Neural progenitor cell (in vitro differentiated cells): ENCODE measurements around the gene TMSB15A. TPM values are rescaled to one million over a fixed set of nuclear protein-coding genes. Genes with fewer than 3 reads are reported as not detected.

Experiments used
- DNase-seq: peaks from one replicate; pipeline ENCODE4 v3.0.0-alpha.2; 2016; ENCODE audit warnings: low spot score
- H2AFZ ChIP-seq: fragments of 200-600 bp; sonication (generic); replicated peaks from 2 replicates; pipeline ENCODE4 v1.6.1; 2016; ENCODE audit warnings: antibody characterized with exemption
- H3F3A ChIP-seq: fragments of 200-600 bp; sonication (generic); 2 replicates; pipeline ENCODE4 v1.6.1; 2016; ENCODE audit warnings: antibody characterized with exemption, low read depth
- H3K27ac ChIP-seq: fragments of 200-600 bp; sonication (generic); 2 replicates; pipeline ENCODE4 v1.5.1; 2016; ENCODE audit warnings: mild to moderate bottlenecking
- H3K27me3 ChIP-seq: fragments of 200-600 bp; sonication (generic); 2 replicates; pipeline ENCODE4 v1.6.1; 2016; ENCODE audit warnings: mild to moderate bottlenecking, moderate library complexity
- H3K36me3 ChIP-seq: fragments of 200-600 bp; sonication (generic); 2 replicates; pipeline ENCODE4 v1.5.1; 2016
- H3K4me1 ChIP-seq: fragments of 200-600 bp; sonication (generic); 2 replicates; pipeline ENCODE4 v1.6.1; 2016; ENCODE audit warnings: mixed run types
- H3K4me2 ChIP-seq: fragments of 200-600 bp; sonication (generic); 2 replicates; pipeline ENCODE4 v1.6.1; 2016
- H3K4me3 ChIP-seq: fragments of 200-600 bp; sonication (generic); 2 replicates; pipeline ENCODE4 v1.5.1; 2016
- H3K79me2 ChIP-seq: fragments of 200-600 bp; sonication (generic); 2 replicates; pipeline ENCODE4 v1.6.1; 2016; ENCODE audit warnings: low read depth
- H3K9ac ChIP-seq: fragments of 200-600 bp; sonication (generic); 2 replicates; pipeline ENCODE4 v1.6.1; 2016
- H3K9me3 ChIP-seq: fragments of 200-600 bp; sonication (generic); 2 replicates; pipeline ENCODE4 v1.5.1; 2016; ENCODE audit warnings: low read depth
- H4K20me1 ChIP-seq: fragments of 200-600 bp; sonication (generic); 2 replicates; pipeline ENCODE4 v1.6.1; 2016; ENCODE audit warnings: low read depth
- H3K27ac Mint-ChIP-seq: 3 replicates; pipeline ENCODE4 v1.8.0; 2021; ENCODE audit warnings: mixed read lengths
- H3K27me3 Mint-ChIP-seq: 2 replicates; pipeline ENCODE4 v1.8.0; 2022; ENCODE audit warnings: low read depth, mild to moderate bottlenecking, inconsistent platforms, moderate library complexity, mixed read lengths; ENCODE audit not compliant: insufficient read depth
- H3K36me3 Mint-ChIP-seq: 3 replicates; pipeline ENCODE4 v1.8.0; 2021; ENCODE audit warnings: mixed read lengths
- H3K4me1 Mint-ChIP-seq: 3 replicates; pipeline ENCODE4 v1.8.0; 2021; ENCODE audit warnings: mixed read lengths
- H3K4me3 Mint-ChIP-seq: 3 replicates; pipeline ENCODE4 v1.8.0; 2021; ENCODE audit warnings: mild to moderate bottlenecking, moderate library complexity, mixed read lengths
- H3K9me3 Mint-ChIP-seq: 3 replicates; pipeline ENCODE4 v1.8.0; 2020; ENCODE audit warnings: mixed read lengths
- CTCF ChIP-seq: fragments of 200-600 bp; sonication (generic); IDR thresholded peaks from 2 replicates; pipeline ENCODE4 v1.5.1; 2017; ENCODE audit warnings: antibody characterized with exemption, mild to moderate bottlenecking
- EZH2 ChIP-seq: fragments of 200-600 bp; sonication (generic); IDR thresholded peaks from 2 replicates; pipeline ENCODE4 v1.6.1; 2017; ENCODE audit warnings: antibody characterized with exemption, mild to moderate bottlenecking, moderate library complexity
- EZH2phosphoT487 ChIP-seq: fragments of 200-600 bp; sonication (generic); IDR thresholded peaks from 2 replicates; pipeline ENCODE4 v1.6.1; 2017; ENCODE audit warnings: antibody characterized with exemption
- total RNA-seq: library from RNA; depleted of rRNA; stranded (reverse); fragments of >200 nt; gene quantifications from 2 replicates; pipeline ENCODE4 v1.2.3, GENCODE V29; 2015; ENCODE audit warnings: low replicate concordance

Gene TMSB15A
- total RNA-seq: 561 and 1,054 TPM in 2 replicates

- Histone ChIP-seq H3K79me2 (peaks cover 28% of the 10 kb centered on the region), H3K36me3 (peaks cover 12% of the 10 kb centered on the region), H3K27me3 (no peaks in the 10 kb centered on the region), H3K9me3 (no peaks in the 10 kb centered on the region), H4K20me1 (peaks cover 5% of the 10 kb centered on the region), H2AFZ (peak within 1 kb of the TSS; percentile 2), H3K4me3 (peak within 1 kb of the TSS; percentile 75), H3F3A (no peaks in the 10 kb centered on the region), H3K27ac (peak within 1 kb of the TSS; percentile 84), H3K4me1 (peaks cover 7% of the 10 kb centered on the region), H3K9ac (peak within 1 kb of the TSS; percentile 68), H3K4me2 (peak within 1 kb of the TSS; percentile 86)
- H3K36me3 Mint-ChIP-seq: peaks cover 23% of the 10 kb centered on the region
- no peaks in the 10 kb centered on the region for H3K27me3 Mint-ChIP-seq
- H3K4me1 Mint-ChIP-seq: peaks cover 3% of the 10 kb centered on the region
- peaks cover 14% of the 10 kb centered on the region for H3K9me3 Mint-ChIP-seq
- peak within 1 kb of the TSS; percentile 92 for H3K27ac Mint-ChIP-seq
- DNase-seq: peak; percentile 90
- TF ChIP-seq CTCF: no peak
- peak within 1 kb of the TSS; percentile 92 for H3K4me3 Mint-ChIP-seq
These were observed at the start of gene TMSB15A for GRCh38 chrX:102515975-102516941. TSS of gene TMSB15A (minus strand) at chrX:102516739.

GRCh38 chrX:102560423-102561068 is 44.0 kb upstream of the TMSB15A start:
- no peak for DNase-seq
- Histone ChIP-seq H3K27me3 (no peaks in the 10 kb centered on the region), H3F3A (peaks cover 7% of the 10 kb centered on the region), H4K20me1 (no peaks in the 10 kb centered on the region), H3K36me3 (no peaks in the 10 kb centered on the region), H3K9ac (no peak overlapping the region), H3K4me1 (no peaks in the 10 kb centered on the region), H3K27ac (no peak overlapping the region), H2AFZ (no peak overlapping the region), H3K4me2 (no peak overlapping the region), H3K9me3 (no peaks in the 10 kb centered on the region), H3K79me2 (no peaks in the 10 kb centered on the region), H3K4me3 (no peak overlapping the region)
- Mint-ChIP-seq H3K27me3 (peaks cover 6% of the 10 kb centered on the region), H3K4me3 (no peak overlapping the region), H3K4me1 (no peaks in the 10 kb centered on the region), H3K27ac (no peak overlapping the region), H3K9me3 (peaks cover under 1% of the 10 kb centered on the region), H3K36me3 (no peaks in the 10 kb centered on the region)
- TF ChIP-seq CTCF: no peak
- no peak for TF ChIP-seq EZH2phosphoT487
- no peak for TF ChIP-seq EZH2

- H3K36me3 Mint-ChIP-seq: no peaks in the 10 kb centered on the region
- H4K20me1 ChIP-seq: no peaks in the 10 kb centered on the region
- no peak overlapping the region for H2AFZ ChIP-seq
- H3K27ac Mint-ChIP-seq: no peak overlapping the region
- no peak overlapping the region for H3K9ac ChIP-seq
- no peaks in the 10 kb centered on the region for H3K27me3 ChIP-seq
- peaks cover 7% of the 10 kb centered on the region for H3F3A ChIP-seq
- no peak overlapping the region for H3K4me2 ChIP-seq
- DNase-seq: no peak
- H3K4me1 Mint-ChIP-seq: peaks cover 3% of the 10 kb centered on the region
- H3K27ac ChIP-seq: no peak overlapping the region
- H3K4me3 Mint-ChIP-seq: no peak overlapping the region
- H3K27me3 Mint-ChIP-seq: peaks cover 6% of the 10 kb centered on the region
- H3K79me2 ChIP-seq: no peaks in the 10 kb centered on the region
- no peak overlapping the region for H3K4me3 ChIP-seq
- no peaks in the 10 kb centered on the region for H3K9me3 ChIP-seq
- TF ChIP-seq EZH2 (no peak), EZH2phosphoT487 (no peak), CTCF (no peak)
- H3K4me1 ChIP-seq: no peaks in the 10 kb centered on the region
- no peaks in the 10 kb centered on the region for H3K9me3 Mint-ChIP-seq
- H3K36me3 ChIP-seq: no peaks in the 10 kb centered on the region
These were observed 42.1 kb upstream of the TMSB15A start for GRCh38 chrX:102558607-102559006.
